ENCODE measurements around the gene TDRD10.

The TDRD10 gene

GRCh38 chr1:154502066-154502743 is at the start of gene TDRD10, which contains the start of gene SHE:
TDRD10 (plus strand) TSS chr1:154502219; CDS start chr1:154506904, 4,685 bp downstream.
SHE (minus strand) TSS chr1:154502412; CDS start chr1:154502026, 386 bp downstream.
- DNase-seq: peak; percentile 28

- DNase-seq: no peak
Measured at GRCh38 chr1:154453161-154453560, 48.9 kb upstream of the TDRD10 start.

- no peak for DNase-seq
Measured at GRCh38 chr1:154453574-154454352, 48.3 kb upstream of the TDRD10 start.

- DNase-seq: no peak
Measured at GRCh38 chr1:154454386-154455120, 47.5 kb upstream of the TDRD10 start.

- no peak for DNase-seq
Measured at GRCh38 chr1:154456631-154457030, 45.4 kb upstream of the TDRD10 start.

GRCh38 chr1:154459080-154459479 is 42.9 kb upstream of the TDRD10 start:
- DNase-seq: no peak

- DNase-seq: peak; percentile 35
Measured at GRCh38 chr1:154460695-154461260, 41.2 kb upstream of the TDRD10 start.

- peak; percentile 81 for DNase-seq
Measured at GRCh38 chr1:154463512-154463990, 38.5 kb upstream of the TDRD10 start.

GRCh38 chr1:154465621-154466195 is 36.3 kb upstream of the TDRD10 start:
- no peak for DNase-seq

- no peak for DNase-seq
Measured at GRCh38 chr1:154466206-154466605, 35.8 kb upstream of the TDRD10 start.

- no peak for DNase-seq
Measured at GRCh38 chr1:154466921-154467417, 35.0 kb upstream of the TDRD10 start.

- peak; percentile 27 for DNase-seq
Measured at GRCh38 chr1:154467434-154468102, 34.5 kb upstream of the TDRD10 start.

- DNase-seq: no peak
Measured at GRCh38 chr1:154468535-154469250, 33.3 kb upstream of the TDRD10 start.

- DNase-seq: no peak
Measured at GRCh38 chr1:154469844-154470560, 32.0 kb upstream of the TDRD10 start.

- no peak for DNase-seq
Measured at GRCh38 chr1:154471304-154471703, 30.7 kb upstream of the TDRD10 start.

- DNase-seq: no peak
Measured at GRCh38 chr1:154474802-154475201, 27.2 kb upstream of the TDRD10 start.

- no peak for DNase-seq
Measured at GRCh38 chr1:154476791-154477190, 25.2 kb upstream of the TDRD10 start.

GRCh38 chr1:154478013-154478412 is 24.0 kb upstream of the TDRD10 start:
- no peak for DNase-seq

- DNase-seq: peak; percentile 54
Measured at GRCh38 chr1:154478639-154479038, 23.4 kb upstream of the TDRD10 start.

- DNase-seq: peak; percentile 65
Measured at GRCh38 chr1:154479764-154480421, 22.1 kb upstream of the TDRD10 start.
